ENCODE measurements around the gene OPRM1.

DNA sequence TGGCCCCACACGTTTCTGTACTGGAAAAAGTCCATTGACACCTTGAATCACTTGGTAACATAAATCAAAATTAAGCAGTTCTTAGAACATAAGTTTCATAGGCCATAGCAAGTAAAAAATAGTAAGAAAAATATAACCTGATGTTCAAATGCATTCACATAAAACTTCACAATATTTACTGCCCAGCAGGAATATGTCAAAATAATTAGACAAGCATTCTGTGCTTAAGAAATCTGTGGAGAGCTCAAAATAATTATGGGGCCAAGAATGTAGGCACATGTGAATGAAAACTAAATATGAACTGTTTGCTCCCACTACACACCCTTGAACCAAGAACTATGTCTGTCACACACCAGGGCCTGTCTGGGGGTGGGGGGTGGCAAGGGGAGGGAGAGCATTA, 246.8 kb downstream of the OPRM1 start:
- TF ChIP-seq, protein P1, sequence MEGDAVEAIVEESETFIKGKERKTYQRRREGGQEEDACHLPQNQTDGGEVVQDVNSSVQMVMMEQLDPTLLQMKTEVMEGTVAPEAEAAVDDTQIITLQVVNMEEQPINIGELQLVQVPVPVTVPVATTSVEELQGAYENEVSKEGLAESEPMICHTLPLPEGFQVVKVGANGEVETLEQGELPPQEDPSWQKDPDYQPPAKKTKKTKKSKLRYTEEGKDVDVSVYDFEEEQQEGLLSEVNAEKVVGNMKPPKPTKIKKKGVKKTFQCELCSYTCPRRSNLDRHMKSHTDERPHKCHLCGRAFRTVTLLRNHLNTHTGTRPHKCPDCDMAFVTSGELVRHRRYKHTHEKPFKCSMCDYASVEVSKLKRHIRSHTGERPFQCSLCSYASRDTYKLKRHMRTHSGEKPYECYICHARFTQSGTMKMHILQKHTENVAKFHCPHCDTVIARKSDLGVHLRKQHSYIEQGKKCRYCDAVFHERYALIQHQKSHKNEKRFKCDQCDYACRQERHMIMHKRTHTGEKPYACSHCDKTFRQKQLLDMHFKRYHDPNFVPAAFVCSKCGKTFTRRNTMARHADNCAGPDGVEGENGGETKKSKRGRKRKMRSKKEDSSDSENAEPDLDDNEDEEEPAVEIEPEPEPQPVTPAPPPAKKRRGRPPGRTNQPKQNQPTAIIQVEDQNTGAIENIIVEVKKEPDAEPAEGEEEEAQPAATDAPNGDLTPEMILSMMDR (IDR thresholded peaks at IDR 0.05; ENCODE audit: low read depth, low read length, missing input control), result no peak
- TF ChIP-seq, protein P2, sequence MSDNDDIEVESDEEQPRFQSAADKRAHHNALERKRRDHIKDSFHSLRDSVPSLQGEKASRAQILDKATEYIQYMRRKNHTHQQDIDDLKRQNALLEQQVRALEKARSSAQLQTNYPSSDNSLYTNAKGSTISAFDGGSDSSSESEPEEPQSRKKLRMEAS (IDR thresholded peaks at IDR 0.05), result no peak
- TF ChIP-seq, protein P3, sequence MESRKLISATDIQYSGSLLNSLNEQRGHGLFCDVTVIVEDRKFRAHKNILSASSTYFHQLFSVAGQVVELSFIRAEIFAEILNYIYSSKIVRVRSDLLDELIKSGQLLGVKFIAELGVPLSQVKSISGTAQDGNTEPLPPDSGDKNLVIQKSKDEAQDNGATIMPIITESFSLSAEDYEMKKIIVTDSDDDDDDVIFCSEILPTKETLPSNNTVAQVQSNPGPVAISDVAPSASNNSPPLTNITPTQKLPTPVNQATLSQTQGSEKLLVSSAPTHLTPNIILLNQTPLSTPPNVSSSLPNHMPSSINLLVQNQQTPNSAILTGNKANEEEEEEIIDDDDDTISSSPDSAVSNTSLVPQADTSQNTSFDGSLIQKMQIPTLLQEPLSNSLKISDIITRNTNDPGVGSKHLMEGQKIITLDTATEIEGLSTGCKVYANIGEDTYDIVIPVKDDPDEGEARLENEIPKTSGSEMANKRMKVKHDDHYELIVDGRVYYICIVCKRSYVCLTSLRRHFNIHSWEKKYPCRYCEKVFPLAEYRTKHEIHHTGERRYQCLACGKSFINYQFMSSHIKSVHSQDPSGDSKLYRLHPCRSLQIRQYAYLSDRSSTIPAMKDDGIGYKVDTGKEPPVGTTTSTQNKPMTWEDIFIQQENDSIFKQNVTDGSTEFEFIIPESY (IDR thresholded peaks at IDR 0.05), result no peak
- no peak for TF ChIP-seq YY1 (IDR thresholded peaks at IDR 0.05)

Measured in liver (tissue), 2 donors.